Mesendoderm (in vitro differentiated cells): ENCODE data around the gene CYTH1.

Experiments used
- DNase-seq: peaks from one replicate; pipeline ENCODE4 v3.0.0; 2013
- H2AK5ac ChIP-seq: 2 replicates; pipeline ENCODE4 v1.6.1; 2013; ENCODE audit warnings: low read length, inconsistent platforms
- H2BK120ac ChIP-seq: 2 replicates; pipeline ENCODE4 v1.6.1; 2013; ENCODE audit warnings: low read depth, mild to moderate bottlenecking, low read length, moderate library complexity, mixed read lengths
- H2BK15ac ChIP-seq: replicated peaks from 2 replicates; pipeline ENCODE4 v1.6.1; 2013; ENCODE audit warnings: low read depth, mild to moderate bottlenecking, moderate library complexity
- H2BK5ac ChIP-seq: 2 replicates; pipeline ENCODE4 v1.6.1; 2013; ENCODE audit warnings: low read length, inconsistent platforms
- H3K18ac ChIP-seq: 2 replicates; pipeline ENCODE4 v1.6.1; 2013; ENCODE audit warnings: mild to moderate bottlenecking, low read length, mixed read lengths
- H3K23ac ChIP-seq: one replicate; pipeline ENCODE4 v1.6.1; 2013; ENCODE audit warnings: low read length
- H3K27ac ChIP-seq: 2 replicates; pipeline ENCODE4 v1.5.1; 2013; ENCODE audit warnings: low read depth, mild to moderate bottlenecking, inconsistent platforms, low read length, moderate library complexity
- H3K27me3 ChIP-seq: 2 replicates; pipeline ENCODE4 v1.6.1; 2013; ENCODE audit warnings: low read length, control low read depth, mild to moderate bottlenecking, inconsistent platforms; ENCODE audit not compliant: insufficient read depth, poor library complexity
- H3K36me3 ChIP-seq: 2 replicates; pipeline ENCODE4 v1.6.1; 2013; ENCODE audit warnings: low read length, inconsistent platforms; ENCODE audit not compliant: control insufficient read depth, insufficient read depth
- H3K4ac ChIP-seq: one replicate; pipeline ENCODE4 v1.6.1; 2013; ENCODE audit warnings: low read depth, mild to moderate bottlenecking, low read length, moderate library complexity
- H3K4me1 ChIP-seq: 2 replicates; pipeline ENCODE4 v1.6.1; 2013; ENCODE audit warnings: low read depth, low read length, inconsistent platforms; ENCODE audit not compliant: control insufficient read depth
- H3K4me2 ChIP-seq: 2 replicates; pipeline ENCODE4 v1.6.1; 2013; ENCODE audit warnings: low read length
- H3K4me3 ChIP-seq: 2 replicates; pipeline ENCODE4 v1.5.1; 2013; ENCODE audit warnings: mild to moderate bottlenecking, low read length
- H3K56ac ChIP-seq: one replicate; pipeline ENCODE4 v1.6.1; 2013; ENCODE audit warnings: low read length
- H3K79me1 ChIP-seq: 2 replicates; pipeline ENCODE4 v1.6.1; 2013; ENCODE audit warnings: low read length, inconsistent platforms
- H3K79me2 ChIP-seq: 2 replicates; pipeline ENCODE4 v1.6.1; 2013; ENCODE audit warnings: mild to moderate bottlenecking, low read length; ENCODE audit not compliant: control insufficient read depth, insufficient read depth
- H3K9ac ChIP-seq: 2 replicates; pipeline ENCODE4 v1.6.1; 2013; ENCODE audit warnings: low read length, inconsistent platforms
- H4K5ac ChIP-seq: one replicate; pipeline ENCODE4 v1.6.1; 2013; ENCODE audit warnings: low read length
- H4K8ac ChIP-seq: one replicate; pipeline ENCODE4 v1.6.1; 2013; ENCODE audit warnings: low read depth, mild to moderate bottlenecking, control low read depth, low read length, moderate library complexity
- WGBS: extraction: QIAGEN DNeasy Blood & Tissue Kit; methylation state at CpG from one replicate; pipeline ENCODE4 v1.1.7; 2013; ENCODE audit warnings: low lambda C conversion rate, missing lambda C conversion rate; ENCODE audit not compliant: insufficient coverage; ENCODE audit errors: extremely low coverage; 5-methylcytosine and 5-hydroxymethylcytosine counted together

Gene CYTH1

GRCh38 chr17:78767806-78768205, 14.3 kb downstream of the CYTH1 start:
- Histone ChIP-seq H3K4me2 (no peak overlapping the region), H3K4ac (no peak overlapping the region), H3K27ac (no peak overlapping the region), H3K27me3 (no peaks in the 10 kb centered on the region), H2BK5ac (no peak overlapping the region), H4K8ac (no peak overlapping the region), H2BK120ac (no peak overlapping the region), H2BK15ac (no peak overlapping the region), H3K36me3 (no peaks in the 10 kb centered on the region), H3K23ac (no peak overlapping the region), H3K4me1 (no peaks in the 10 kb centered on the region), H3K4me3 (no peak overlapping the region), H3K56ac (no peak overlapping the region), H3K18ac (no peak overlapping the region), H3K9ac (no peak overlapping the region), H4K5ac (no peak overlapping the region), H3K79me2 (no peaks in the 10 kb centered on the region), H2AK5ac (no peak overlapping the region), H3K79me1 (no peaks in the 10 kb centered on the region)
- no peak for DNase-seq
- WGBS, result no CpG with 5 or more reads among the region's 4 CpGs

- H2BK120ac ChIP-seq, result no peak overlapping the region
- no peaks in the 10 kb centered on the region for H3K4me1 ChIP-seq
- no CpG with 5 or more reads among the region's 5 CpGs for WGBS
- no peak overlapping the region for H3K4me3 ChIP-seq
- H3K27ac ChIP-seq, result no peak overlapping the region
- H2AK5ac ChIP-seq, result no peak overlapping the region
- H3K27me3 ChIP-seq, result no peaks in the 10 kb centered on the region
- no peaks in the 10 kb centered on the region for H3K79me2 ChIP-seq
- DNase-seq, result no peak
- no peak overlapping the region for H3K9ac ChIP-seq
- no peak overlapping the region for H3K18ac ChIP-seq
- no peak overlapping the region for H3K23ac ChIP-seq
- H4K8ac ChIP-seq, result no peak overlapping the region
- H3K56ac ChIP-seq, result no peak overlapping the region
- no peak overlapping the region for H4K5ac ChIP-seq
- H3K4me2 ChIP-seq, result no peak overlapping the region
- H3K4ac ChIP-seq, result no peak overlapping the region
- H2BK15ac ChIP-seq, result no peak overlapping the region
- no peaks in the 10 kb centered on the region for H3K79me1 ChIP-seq
- H2BK5ac ChIP-seq, result no peak overlapping the region
- no peaks in the 10 kb centered on the region for H3K36me3 ChIP-seq
These were observed 15.3 kb downstream of the CYTH1 start for GRCh38 chr17:78766743-78767294.

- no peak overlapping the region for H4K5ac ChIP-seq
- no peaks in the 10 kb centered on the region for H3K79me2 ChIP-seq
- no peak overlapping the region for H3K56ac ChIP-seq
- no peak overlapping the region for H2BK5ac ChIP-seq
- no peak overlapping the region for H3K4me3 ChIP-seq
- H2AK5ac ChIP-seq, result no peak overlapping the region
- H3K79me1 ChIP-seq, result no peaks in the 10 kb centered on the region
- H3K4me1 ChIP-seq, result no peaks in the 10 kb centered on the region
- no peak overlapping the region for H2BK15ac ChIP-seq
- H3K4ac ChIP-seq, result no peak overlapping the region
- no peak overlapping the region for H3K23ac ChIP-seq
- H2BK120ac ChIP-seq, result no peak overlapping the region
- no peak overlapping the region for H3K9ac ChIP-seq
- H3K4me2 ChIP-seq, result no peak overlapping the region
- WGBS, result no CpG with 5 or more reads among the region's 2 CpGs
- DNase-seq, result no peak
- no peak overlapping the region for H3K18ac ChIP-seq
- H3K27ac ChIP-seq, result no peak overlapping the region
- H3K36me3 ChIP-seq, result no peaks in the 10 kb centered on the region
- H3K27me3 ChIP-seq, result no peaks in the 10 kb centered on the region
- no peak overlapping the region for H4K8ac ChIP-seq
These were observed 15.8 kb downstream of the CYTH1 start for GRCh38 chr17:78766225-78766624.

GRCh38 chr17:78765821-78766220, 16.3 kb downstream of the CYTH1 start:
- Histone ChIP-seq H2AK5ac (no peak overlapping the region), H3K18ac (no peak overlapping the region), H4K8ac (no peak overlapping the region), H3K56ac (no peak overlapping the region), H3K4ac (no peak overlapping the region), H3K4me2 (no peak overlapping the region), H3K4me1 (no peaks in the 10 kb centered on the region), H3K23ac (no peak overlapping the region), H4K5ac (no peak overlapping the region), H3K9ac (no peak overlapping the region), H2BK5ac (no peak overlapping the region), H3K36me3 (no peaks in the 10 kb centered on the region), H3K27ac (no peak overlapping the region), H3K79me2 (no peaks in the 10 kb centered on the region), H2BK120ac (no peak overlapping the region), H2BK15ac (no peak overlapping the region), H3K27me3 (no peaks in the 10 kb centered on the region), H3K4me3 (no peak overlapping the region), H3K79me1 (no peaks in the 10 kb centered on the region)
- no peak for DNase-seq
- no CpG with 5 or more reads among the region's 3 CpGs for WGBS

GRCh38 chr17:78764871-78765270, 17.2 kb downstream of the CYTH1 start:
- Histone ChIP-seq H3K79me1 (no peaks in the 10 kb centered on the region), H3K4me1 (no peaks in the 10 kb centered on the region), H3K23ac (no peak overlapping the region), H4K5ac (no peak overlapping the region), H3K4me3 (no peak overlapping the region), H3K18ac (no peak overlapping the region), H3K27ac (no peak overlapping the region), H3K79me2 (no peaks in the 10 kb centered on the region), H2AK5ac (no peak overlapping the region), H3K4me2 (no peak overlapping the region), H3K9ac (no peak overlapping the region), H4K8ac (no peak overlapping the region), H3K56ac (no peak overlapping the region), H3K36me3 (no peaks in the 10 kb centered on the region), H2BK5ac (no peak overlapping the region), H2BK120ac (no peak overlapping the region), H3K4ac (no peak overlapping the region), H2BK15ac (no peak overlapping the region), H3K27me3 (no peaks in the 10 kb centered on the region)
- DNase-seq, result no peak
- WGBS, result no CpG with 5 or more reads among the region's 8 CpGs

GRCh38 chr17:78763561-78763960, 18.5 kb downstream of the CYTH1 start:
- Histone ChIP-seq H3K27me3 (no peaks in the 10 kb centered on the region), H3K18ac (no peak overlapping the region), H2BK15ac (no peak overlapping the region), H2BK120ac (no peak overlapping the region), H3K56ac (no peak overlapping the region), H3K79me2 (no peaks in the 10 kb centered on the region), H3K9ac (no peak overlapping the region), H2AK5ac (no peak overlapping the region), H3K27ac (no peak overlapping the region), H2BK5ac (no peak overlapping the region), H3K4me3 (no peak overlapping the region), H4K5ac (no peak overlapping the region), H3K36me3 (no peaks in the 10 kb centered on the region), H3K79me1 (peaks cover 2% of the 10 kb centered on the region), H3K23ac (no peak overlapping the region), H3K4me1 (peaks cover 2% of the 10 kb centered on the region), H4K8ac (no peak overlapping the region), H3K4ac (no peak overlapping the region), H3K4me2 (no peak overlapping the region)
- DNase-seq, result no peak
- WGBS, result no CpG with 5 or more reads among the region's 3 CpGs
